PC-3 (cell line): Measurements from ENCODE around the gene MREG. TPM values are rescaled to one million over a fixed set of nuclear protein-coding genes. Genes with fewer than 3 reads are reported as not detected.
"Not testable (repeated sequence)": the region's sequence is repeated elsewhere in the genome, so short reads cannot be mapped to it uniquely, and the experiment has no call there.

ENCODE experiments used
- ATAC-seq: fragments of 200-7000 bp; cut with Tn5 transposase; 2 replicates; pipeline ENCODE4 v1.9.1; 2020; ENCODE audit warnings: mild to moderate bottlenecking, moderate library complexity
- BruUV-seq: library from RNA; stranded (reverse); fragments of 400-500 nt; replicated peaks from 2 replicates; lab custom pipeline; 2021; lab: Mats Ljungman, UMichigan
- CTCF ChIA-PET: fragments of 300-600 bp; sonication (Branson Sonifier 250); formaldehyde crosslinking; loops from one replicate; lab custom pipeline; 2022; ENCODE audit warnings: antibody characterized with exemption; lab: Charles Lee
- POLR2A ChIA-PET: fragments of 300-600 bp; sonication (Branson Sonifier 250); formaldehyde crosslinking; loops from one replicate; lab custom pipeline; 2022; ENCODE audit warnings: antibody characterized with exemption; ENCODE audit not compliant: unreplicated experiment; lab: Charles Lee
- DNase-seq: peaks from one replicate; pipeline ENCODE4 v3.0.0-alpha.2; 2015
- H2AFZ ChIP-seq: fragments of 300-600 bp; sonication (generic); 2 replicates; pipeline ENCODE4 v1.6.0; 2016; ENCODE audit warnings: antibody characterized with exemption, low read length
- H3F3A ChIP-seq: fragments of 300-600 bp; sonication (generic); one replicate; pipeline ENCODE4 v1.6.0; 2017; ENCODE audit warnings: antibody characterized with exemption, low read length, control low read depth, mild to moderate bottlenecking; ENCODE audit not compliant: unreplicated experiment
- H3K27ac ChIP-seq: fragments of 300-600 bp; sonication (generic); 2 replicates; pipeline ENCODE4 v1.5.1; 2016; ENCODE audit warnings: mild to moderate bottlenecking, low read length
- H3K27me3 ChIP-seq: fragments of 300-600 bp; sonication (generic); 2 replicates; pipeline ENCODE4 v1.6.1; 2016; ENCODE audit warnings: low read length, mixed read lengths
- H3K36me3 ChIP-seq: fragments of 300-600 bp; sonication (generic); 2 replicates; pipeline ENCODE4 v1.6.1; 2016; ENCODE audit warnings: low read depth, mixed run types, low read length, mixed read lengths
- H3K4me1 ChIP-seq: fragments of 300-600 bp; sonication (generic); 2 replicates; pipeline ENCODE4 v1.5.1; 2016; ENCODE audit warnings: low read length; ENCODE audit not compliant: insufficient read depth
- H3K4me2 ChIP-seq: fragments of 300-600 bp; sonication (generic); 2 replicates; pipeline ENCODE4 v1.6.0; 2016; ENCODE audit warnings: low read length
- H3K4me3 ChIP-seq: fragments of 300-600 bp; sonication (generic); 2 replicates; pipeline ENCODE4 v1.5.1; 2016; ENCODE audit warnings: mild to moderate bottlenecking, low read length, mixed read lengths
- H3K79me2 ChIP-seq: fragments of 300-600 bp; sonication (generic); 2 replicates; pipeline ENCODE4 v1.6.1; 2017; ENCODE audit warnings: low read length, mixed read lengths
- H3K9ac ChIP-seq: fragments of 300-600 bp; sonication (generic); 2 replicates; pipeline ENCODE4 v1.6.0; 2016; ENCODE audit warnings: mild to moderate bottlenecking, low read length
- H3K9me2 ChIP-seq: fragments of 300-600 bp; sonication (generic); replicated peaks from 2 replicates; pipeline ENCODE4 v1.6.1; 2016; ENCODE audit warnings: mixed run types, low read length, mixed read lengths
- H3K9me3 ChIP-seq: fragments of 300-600 bp; sonication (generic); 2 replicates; pipeline ENCODE4 v1.6.1; 2016; ENCODE audit warnings: low read length, mixed read lengths
- H4K20me1 ChIP-seq: fragments of 300-600 bp; sonication (generic); 2 replicates; pipeline ENCODE4 v1.6.1; 2016; ENCODE audit warnings: low read length, mixed read lengths
- EZH2 ChIP-seq: fragments of 300-600 bp; sonication (generic); IDR thresholded peaks from one replicate; pipeline ENCODE4 v1.6.1; 2017; ENCODE audit warnings: antibody characterized with exemption, mild to moderate bottlenecking, low read length; ENCODE audit not compliant: unreplicated experiment
- EZH2phosphoT487 ChIP-seq: fragments of 300-600 bp; sonication (generic); IDR thresholded peaks from 2 replicates; pipeline ENCODE4 v1.6.1; 2018; ENCODE audit warnings: mild to moderate bottlenecking, antibody characterized with exemption, low read length, borderline replicate concordance
- intact Hi-C: fragments of 100-400 bp; cut with micrococcal nuclease; formaldehyde crosslinking; loops from 2 replicates; pipeline ENCODE4 v1.9.0; 2023
- total RNA-seq: library from RNA; depleted of rRNA; stranded (reverse); fragments of >200 nt; gene quantifications from 2 replicates; pipeline ENCODE4 v1.2.3, GENCODE V29; 2014
- TF ChIP-seq, protein P1 (sequence below): fragments of 300-600 bp; sonication (generic); conservative IDR thresholded peaks from 2 replicates; pipeline ENCODE4 v1.5.1; 2017; ENCODE audit warnings: antibody characterized with exemption, low read depth, mild to moderate bottlenecking, low read length

Gene MREG
- total RNA-seq, 1 experiment from 2014 or later, result 24.4 TPM

DNA sequence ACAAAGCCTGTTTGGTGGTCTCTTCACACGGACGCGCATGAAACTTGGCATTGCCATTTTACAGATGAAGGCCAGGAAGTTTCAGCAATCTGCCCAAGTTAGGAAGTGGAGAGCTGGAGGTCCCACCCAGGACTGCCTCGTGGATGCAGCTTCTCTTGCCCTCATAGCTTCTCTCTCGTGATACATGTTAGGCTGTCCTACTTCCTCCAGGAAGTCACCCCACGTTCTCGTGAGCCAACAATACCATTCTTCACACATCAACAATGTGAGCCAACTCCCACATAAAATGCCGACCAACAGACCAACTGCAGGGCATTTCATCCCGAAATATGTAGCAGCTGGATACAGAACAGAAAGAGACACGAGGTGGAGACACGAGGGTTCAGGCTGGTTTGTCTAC lies 85.3 kb downstream of the MREG start:
- no peak overlapping the region for H2AFZ ChIP-seq
- no peak for ATAC-seq
- BruUV-seq, result no TSS peak

GRCh38 chr2:215926992-215927391 lies 86.4 kb downstream of the MREG start:
- POLR2A ChIA-PET, BruUV-seq, ATAC-seq: not testable (repeated sequence)

More for the DNA sequence above, 85.3 kb downstream of the MREG start:
- H3K27ac ChIP-seq, result no peak overlapping the region
- H3K27me3 ChIP-seq, result no peaks in the 10 kb centered on the region
- no peak overlapping the region for H3K4me2 ChIP-seq
- H3K79me2 ChIP-seq, result no peaks in the 10 kb centered on the region
- H3K4me3 ChIP-seq, result no peak overlapping the region
- DNase-seq, result no peak
- no peaks in the 10 kb centered on the region for H3K9me2 ChIP-seq
- intact Hi-C loops, result no loop called here
- H3F3A ChIP-seq, result peaks cover 10% of the 10 kb centered on the region
- no peak for TF ChIP-seq EZH2
- no peaks in the 10 kb centered on the region for H3K9me3 ChIP-seq
- H4K20me1 ChIP-seq, result no peaks in the 10 kb centered on the region
- H3K9ac ChIP-seq, result no peak overlapping the region
- H3K36me3 ChIP-seq, result no peaks in the 10 kb centered on the region
- POLR2A ChIA-PET, result no interaction called here
- peaks cover 43% of the 10 kb centered on the region for H3K4me1 ChIP-seq
- CTCF ChIA-PET, result no interaction called here

DNA sequence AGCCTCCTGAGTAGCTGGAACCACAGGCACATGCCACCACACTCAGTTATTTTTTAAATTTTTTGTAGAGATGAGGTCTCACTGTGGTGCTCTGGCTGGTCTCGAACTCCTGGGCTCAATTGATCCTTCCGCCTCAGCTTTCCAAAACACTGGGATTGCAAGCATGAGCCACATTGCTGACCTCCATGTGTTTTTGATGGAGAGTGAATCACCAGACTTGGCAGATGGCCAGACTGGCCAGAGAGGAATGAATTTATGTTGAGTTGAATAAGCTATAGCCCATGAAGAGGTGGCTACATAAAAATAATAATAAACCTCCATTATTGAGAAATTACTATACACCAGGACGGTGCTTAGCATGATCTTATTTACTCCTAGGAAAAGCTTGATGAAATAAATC lies 91.5 kb downstream of the MREG start:
- H3K79me2 ChIP-seq, result no peaks in the 10 kb centered on the region
- DNase-seq (peak; percentile 88), ATAC-seq (no peak)
- H3K9ac ChIP-seq, result no peak overlapping the region
- ChIA-PET POLR2A (no interaction called here), CTCF (no interaction called here)
- no peaks in the 10 kb centered on the region for H4K20me1 ChIP-seq
- H3K27me3 ChIP-seq, result no peaks in the 10 kb centered on the region
- no peaks in the 10 kb centered on the region for H3F3A ChIP-seq
- BruUV-seq, result no TSS peak
- H3K9me2 ChIP-seq, result no peaks in the 10 kb centered on the region
- H3K36me3 ChIP-seq, result no peaks in the 10 kb centered on the region
- H2AFZ ChIP-seq, result no peak overlapping the region
- H3K4me2 ChIP-seq, result no peak overlapping the region
- intact Hi-C loops, result loop anchor here (5.0 kb wide), 1 partner anchor 485 kb away; the partner anchor contains the start of gene FN1
- H3K27ac ChIP-seq, result no peak overlapping the region
- no peaks in the 10 kb centered on the region for H3K9me3 ChIP-seq
- peaks cover 35% of the 10 kb centered on the region for H3K4me1 ChIP-seq
- no peak overlapping the region for H3K4me3 ChIP-seq
- TF ChIP-seq EZH2phosphoT487 (no peak), EZH2 (no peak)
- TF ChIP-seq, protein P1, sequence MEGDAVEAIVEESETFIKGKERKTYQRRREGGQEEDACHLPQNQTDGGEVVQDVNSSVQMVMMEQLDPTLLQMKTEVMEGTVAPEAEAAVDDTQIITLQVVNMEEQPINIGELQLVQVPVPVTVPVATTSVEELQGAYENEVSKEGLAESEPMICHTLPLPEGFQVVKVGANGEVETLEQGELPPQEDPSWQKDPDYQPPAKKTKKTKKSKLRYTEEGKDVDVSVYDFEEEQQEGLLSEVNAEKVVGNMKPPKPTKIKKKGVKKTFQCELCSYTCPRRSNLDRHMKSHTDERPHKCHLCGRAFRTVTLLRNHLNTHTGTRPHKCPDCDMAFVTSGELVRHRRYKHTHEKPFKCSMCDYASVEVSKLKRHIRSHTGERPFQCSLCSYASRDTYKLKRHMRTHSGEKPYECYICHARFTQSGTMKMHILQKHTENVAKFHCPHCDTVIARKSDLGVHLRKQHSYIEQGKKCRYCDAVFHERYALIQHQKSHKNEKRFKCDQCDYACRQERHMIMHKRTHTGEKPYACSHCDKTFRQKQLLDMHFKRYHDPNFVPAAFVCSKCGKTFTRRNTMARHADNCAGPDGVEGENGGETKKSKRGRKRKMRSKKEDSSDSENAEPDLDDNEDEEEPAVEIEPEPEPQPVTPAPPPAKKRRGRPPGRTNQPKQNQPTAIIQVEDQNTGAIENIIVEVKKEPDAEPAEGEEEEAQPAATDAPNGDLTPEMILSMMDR, result no peak

More at GRCh38 chr2:215926992-215927391, 86.4 kb downstream of the MREG start:
- H3K27me3 ChIP-seq, intact Hi-C loops, DNase-seq, H2AFZ ChIP-seq, H4K20me1 ChIP-seq, H3K79me2 ChIP-seq, H3K4me3 ChIP-seq, CTCF ChIA-PET, H3K9ac ChIP-seq, H3K4me2 ChIP-seq, H3K9me2 ChIP-seq, H3K9me3 ChIP-seq, H3K27ac ChIP-seq, H3K36me3 ChIP-seq: not testable (repeated sequence)
- H3K4me1 ChIP-seq, result peaks cover 32% of the 10 kb centered on the region
- peaks cover 10% of the 10 kb centered on the region for H3F3A ChIP-seq
